HCT116 (cell line): Measurements from ENCODE around the gene PINK1. TPM values are rescaled to one million over a fixed set of nuclear protein-coding genes. Genes with fewer than 3 reads are reported as not detected.
A peak's percentile ranks its signal among the peaks of the same experiment; 100 is the strongest.

ENCODE experiments used
- ATAC-seq: fragments of 200-7000 bp; cut with Tn5 transposase; 2 replicates; pipeline ENCODE4 v1.9.1; 2020; ENCODE audit warnings: mild to moderate bottlenecking, moderate library complexity
- BruUV-seq: library from RNA; stranded (reverse); fragments of 400-500 nt; replicated peaks from 2 replicates; lab custom pipeline; 2021; lab: Mats Ljungman, UMichigan
- CTCF ChIA-PET: fragments of 300-600 bp; sonication (Branson Sonifier 250); formaldehyde crosslinking; loops from one replicate; lab custom pipeline; 2021; ENCODE audit warnings: antibody characterized with exemption; lab: Charles Lee
- POLR2A ChIA-PET: fragments of 300-600, 350-600 bp; sonication (Branson Sonifier 250); formaldehyde crosslinking; loops from one replicate; lab custom pipeline; 2021; ENCODE audit warnings: antibody characterized with exemption; lab: Charles Lee
- RAD21 ChIA-PET, 2 experiments: fragments of 300-600 bp; sonication (Branson Sonifier 250); formaldehyde crosslinking; loops; one replicate each; lab custom pipeline; 2023; ENCODE audit warnings: low total read pairs in 2 of 2; ENCODE audit not compliant: uncharacterized antibody in 2 of 2, unreplicated experiment in 2 of 2, low non-redundant PET in 1 of 2; lab: Charles Lee
- DNase-seq: peaks from one replicate; pipeline ENCODE4 v3.0.0-alpha.2; 2010; ENCODE audit warnings: low read depth, low spot score
- H2AFZ ChIP-seq: fragments of 200-600 bp; shearing (Covaris generic), sonication (generic); 2 replicates; pipeline ENCODE4 v1.6.1; 2017; ENCODE audit warnings: low read depth, mixed run types, mixed read lengths, antibody characterized with exemption, low read length; ENCODE audit not compliant: poor library complexity, severe bottlenecking
- H3K27ac ChIP-seq: 2 replicates; pipeline ENCODE4 v1.5.1; 2012; ENCODE audit warnings: low read depth, low read length
- H3K27me3 ChIP-seq: fragments of 200-600 bp; sonication (generic); 2 replicates; pipeline ENCODE4 v1.6.1; 2016; ENCODE audit warnings: mixed run types, low read length, mixed read lengths; ENCODE audit not compliant: insufficient read depth
- H3K36me3 ChIP-seq, 2 experiments: fragments of 200-500 bp in 1 of 2; fragments of 200-600 bp in 1 of 2; sonication (Bioruptor generic) in 1 of 2; sonication (generic) in 1 of 2; 2 replicates each; pipeline versions ENCODE4 v1.5.1 to v1.6.1; 2014 to 2016; ENCODE audit warnings: low read length in 2 of 2, inconsistent platforms in 1 of 2, mixed read lengths in 1 of 2, mixed run types in 1 of 2; ENCODE audit not compliant: insufficient read depth in 2 of 2, control insufficient read depth in 1 of 2
- H3K4me1 ChIP-seq, 2 experiments: fragments of 200-600 bp in 1 of 2; sonication (generic) in 1 of 2; 2 replicates each; pipeline versions ENCODE4 v1.5.1 to v1.6.1; 2012 to 2017; ENCODE audit warnings: low read length in 2 of 2, inconsistent platforms in 1 of 2, mild to moderate bottlenecking in 1 of 2, mixed read lengths in 1 of 2, mixed run types in 1 of 2, moderate library complexity in 1 of 2; ENCODE audit not compliant: insufficient read depth in 2 of 2, control insufficient read depth in 1 of 2
- H3K4me2 ChIP-seq: fragments of 200-600 bp; sonication (generic); 2 replicates; pipeline ENCODE4 v1.6.1; 2017; ENCODE audit warnings: mixed run types, low read length, mixed read lengths
- H3K4me3 ChIP-seq, 2 experiments: fragments of 200-600 bp in 1 of 2; sonication (generic) in 1 of 2; replicated peaks in 1 of 2; 2 replicates each; pipeline ENCODE4 v1.5.1; 2011 to 2016; ENCODE audit warnings: low read length in 2 of 2, control low read depth in 1 of 2, low read depth in 1 of 2, mild to moderate bottlenecking in 1 of 2, mixed read lengths in 1 of 2, mixed run types in 1 of 2
- H3K79me2 ChIP-seq: fragments of 200-600 bp; sonication (generic); 2 replicates; pipeline ENCODE4 v1.6.1; 2017; ENCODE audit warnings: mild to moderate bottlenecking, mixed run types, low read length, moderate library complexity, mixed read lengths; ENCODE audit not compliant: insufficient read depth
- H3K9ac ChIP-seq: fragments of 200-600 bp; sonication (generic); 2 replicates; pipeline ENCODE4 v1.6.1; 2016; ENCODE audit warnings: low read length, mixed read lengths
- H3K9me2 ChIP-seq: fragments of 200-600 bp; sonication (generic), shearing (Covaris generic); 2 replicates; pipeline ENCODE4 v1.6.1; 2017; ENCODE audit warnings: mixed run types, mild to moderate bottlenecking, moderate library complexity; ENCODE audit not compliant: insufficient read depth
- H3K9me3 ChIP-seq, 2 experiments: fragments of 200-500 bp in 1 of 2; fragments of 200-600 bp in 1 of 2; sonication (Bioruptor generic) in 1 of 2; sonication (generic) in 1 of 2; 2 replicates each; pipeline ENCODE4 v1.6.1; 2014 to 2017; ENCODE audit warnings: low read length in 2 of 2, mixed read lengths in 2 of 2, inconsistent platforms in 1 of 2, low read depth in 1 of 2, mild to moderate bottlenecking in 1 of 2, mixed run types in 1 of 2, moderate library complexity in 1 of 2; ENCODE audit not compliant: control insufficient read depth in 1 of 2, insufficient read depth in 1 of 2
- H4K20me1 ChIP-seq: fragments of 200-600 bp; sonication (generic), shearing (Covaris generic); 2 replicates; pipeline ENCODE4 v1.6.1; 2017; ENCODE audit warnings: mixed run types, mild to moderate bottlenecking, moderate library complexity; ENCODE audit not compliant: insufficient read depth
- CBX3 ChIP-seq: IDR thresholded peaks from 2 replicates; pipeline ENCODE4 v1.6.1; 2012; ENCODE audit warnings: low read depth
- CEBPB ChIP-seq: IDR thresholded peaks from 2 replicates; pipeline ENCODE4 v1.6.1; 2012; ENCODE audit warnings: low read depth
- EGR1 ChIP-seq: IDR thresholded peaks from 2 replicates; pipeline ENCODE4 v1.6.1; 2012; ENCODE audit warnings: low read depth
- ELF1 ChIP-seq: IDR thresholded peaks from 2 replicates; pipeline ENCODE4 v1.6.1; 2012; ENCODE audit warnings: low read depth, borderline replicate concordance
- EZH2 ChIP-seq: fragments of 200-600 bp; sonication (generic); IDR thresholded peaks from 2 replicates; pipeline ENCODE4 v1.6.1; 2017; ENCODE audit warnings: antibody characterized with exemption, mixed run types
- JUND ChIP-seq: IDR thresholded peaks from 2 replicates; pipeline ENCODE4 v1.6.1; 2012
- POLR2A ChIP-seq: IDR thresholded peaks from 2 replicates; pipeline ENCODE4 v1.7.0; 2011; ENCODE audit warnings: borderline replicate concordance; ENCODE audit not compliant: insufficient read depth, insufficient read length; ENCODE audit errors: extremely low read depth
- POLR2AphosphoS5 ChIP-seq: IDR thresholded peaks from 2 replicates; pipeline ENCODE4 v1.6.1; 2011; ENCODE audit warnings: mild to moderate bottlenecking, low read depth, low read length, moderate library complexity
- RAD21 ChIP-seq: IDR thresholded peaks from 2 replicates; pipeline ENCODE4 v1.6.1; 2012; ENCODE audit warnings: low read depth, mild to moderate bottlenecking
- REST ChIP-seq: IDR thresholded peaks from 2 replicates; pipeline ENCODE4 v1.6.1; 2012; ENCODE audit warnings: low read depth
- SIN3A ChIP-seq: IDR thresholded peaks from 2 replicates; pipeline ENCODE4 v1.6.1; 2012; ENCODE audit warnings: low read depth
- SP1 ChIP-seq: IDR thresholded peaks from 2 replicates; pipeline ENCODE4 v1.6.1; 2012; ENCODE audit warnings: low read depth
- SRF ChIP-seq: IDR thresholded peaks from 2 replicates; pipeline ENCODE4 v1.6.1; 2012; ENCODE audit warnings: low read depth
- TCF7L2 ChIP-seq: IDR thresholded peaks from 2 replicates; pipeline ENCODE4 v1.7.0; 2011; ENCODE audit warnings: borderline replicate concordance, inconsistent platforms; ENCODE audit not compliant: insufficient read depth, insufficient read length; ENCODE audit errors: extremely low read depth
- YY1 ChIP-seq: IDR thresholded peaks from 2 replicates; pipeline ENCODE4 v1.6.1; 2011; ENCODE audit warnings: low read length, low read depth, moderate library complexity, mild to moderate bottlenecking; ENCODE audit not compliant: insufficient replicate concordance; ENCODE audit errors: extremely low read depth
- ZFX ChIP-seq: fragments of 450-650 bp; IDR thresholded peaks from 2 replicates; pipeline ENCODE4 v1.6.1; 2017
- ZNF274 ChIP-seq: fragments of 200-500 bp; sonication (Bioruptor generic); IDR thresholded peaks from 2 replicates; pipeline ENCODE4 v1.6.1; 2014; ENCODE audit warnings: mild to moderate bottlenecking, low read depth, low read length, inconsistent platforms
- intact Hi-C: fragments of 100-400 bp; cut with micrococcal nuclease; formaldehyde crosslinking; loops from 2 replicates; pipeline ENCODE4 v1.10.0; 2022
- total RNA-seq: library from RNA; stranded (reverse); gene quantifications from one replicate; pipeline ENCODE4 v1.2.1, GENCODE V29; 2021; ENCODE audit not compliant: unreplicated experiment
- TF ChIP-seq, protein P1 (sequence below), 3 experiments: fragments of 200-600 bp in 1 of 3; sonication (generic) in 1 of 3; IDR thresholded peaks in 2 of 3; conservative IDR thresholded peaks in 1 of 3; 2 replicates each; pipeline ENCODE4 v1.5.1; 2012 to 2017; ENCODE audit warnings: low read depth in 2 of 3, low read length in 2 of 3, antibody characterized with exemption in 1 of 3, borderline replicate concordance in 1 of 3, control low read depth in 1 of 3, mild to moderate bottlenecking in 1 of 3, mixed read lengths in 1 of 3, mixed run types in 1 of 3, moderate library complexity in 1 of 3; ENCODE audit not compliant: insufficient read depth in 1 of 3
- TF ChIP-seq, protein P2 (sequence below): IDR thresholded peaks from 2 replicates; pipeline ENCODE4 v1.6.1; 2012
- TF ChIP-seq, protein P3 (sequence below): IDR thresholded peaks from 2 replicates; pipeline ENCODE4 v1.6.1; 2012

Gene PINK1
- total RNA-seq, 1 experiment from 2014 or later = 29.4 TPM

DNA sequence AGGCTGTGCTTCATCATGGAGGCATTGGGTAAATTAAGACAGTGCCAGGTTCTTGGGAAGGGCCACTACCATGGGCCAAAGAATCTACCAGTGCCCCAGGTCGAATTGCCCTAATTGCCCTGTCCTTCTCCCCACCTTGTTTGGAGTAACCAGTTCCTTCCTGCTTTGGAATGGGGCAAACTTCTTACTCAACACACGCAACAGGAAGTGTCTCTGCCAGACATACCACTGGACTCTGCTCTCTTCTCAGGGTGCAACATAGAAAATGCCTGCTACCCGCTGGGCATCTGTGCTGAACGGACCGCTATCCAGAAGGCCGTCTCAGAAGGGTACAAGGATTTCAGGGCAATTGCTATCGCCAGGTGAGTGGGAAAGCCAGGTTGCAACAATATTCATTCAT lies 28.6 kb upstream of the PINK1 start:
- DNase-seq (no peak), ATAC-seq (peak; percentile 7; the same call in 1 of the 2 replicates)
- no peak for TF ChIP-seq SRF
- TF ChIP-seq, protein P1, sequence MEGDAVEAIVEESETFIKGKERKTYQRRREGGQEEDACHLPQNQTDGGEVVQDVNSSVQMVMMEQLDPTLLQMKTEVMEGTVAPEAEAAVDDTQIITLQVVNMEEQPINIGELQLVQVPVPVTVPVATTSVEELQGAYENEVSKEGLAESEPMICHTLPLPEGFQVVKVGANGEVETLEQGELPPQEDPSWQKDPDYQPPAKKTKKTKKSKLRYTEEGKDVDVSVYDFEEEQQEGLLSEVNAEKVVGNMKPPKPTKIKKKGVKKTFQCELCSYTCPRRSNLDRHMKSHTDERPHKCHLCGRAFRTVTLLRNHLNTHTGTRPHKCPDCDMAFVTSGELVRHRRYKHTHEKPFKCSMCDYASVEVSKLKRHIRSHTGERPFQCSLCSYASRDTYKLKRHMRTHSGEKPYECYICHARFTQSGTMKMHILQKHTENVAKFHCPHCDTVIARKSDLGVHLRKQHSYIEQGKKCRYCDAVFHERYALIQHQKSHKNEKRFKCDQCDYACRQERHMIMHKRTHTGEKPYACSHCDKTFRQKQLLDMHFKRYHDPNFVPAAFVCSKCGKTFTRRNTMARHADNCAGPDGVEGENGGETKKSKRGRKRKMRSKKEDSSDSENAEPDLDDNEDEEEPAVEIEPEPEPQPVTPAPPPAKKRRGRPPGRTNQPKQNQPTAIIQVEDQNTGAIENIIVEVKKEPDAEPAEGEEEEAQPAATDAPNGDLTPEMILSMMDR (IDR thresholded peaks at IDR 0.05 in 2 of 3, conservative IDR thresholded peaks at IDR 0.05 in 1 of 3; ENCODE audit: borderline replicate concordance in 1 of 3, insufficient read depth in 1 of 3, low read depth in 2 of 3, low read length in 2 of 3) = no peak
- no peak for TF ChIP-seq POLR2A
- no peak for TF ChIP-seq TCF7L2
- no peak for TF ChIP-seq RAD21
- no peak for TF ChIP-seq EGR1
- TF ChIP-seq ELF1 = no peak
- no peak for TF ChIP-seq SP1
- TF ChIP-seq REST = no peak
- no peak for TF ChIP-seq JUND
- no peak for TF ChIP-seq EZH2
- TF ChIP-seq POLR2AphosphoS5 = no peak
- TF ChIP-seq CEBPB = no peak
- TF ChIP-seq, protein P2, sequence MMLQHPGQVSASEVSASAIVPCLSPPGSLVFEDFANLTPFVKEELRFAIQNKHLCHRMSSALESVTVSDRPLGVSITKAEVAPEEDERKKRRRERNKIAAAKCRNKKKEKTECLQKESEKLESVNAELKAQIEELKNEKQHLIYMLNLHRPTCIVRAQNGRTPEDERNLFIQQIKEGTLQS = no peak
- TF ChIP-seq SIN3A = no peak
- no peak for TF ChIP-seq ZFX
- no peak for TF ChIP-seq CBX3
- TF ChIP-seq ZNF274 = no peak
- TF ChIP-seq YY1 = no peak
- TF ChIP-seq, protein P3, sequence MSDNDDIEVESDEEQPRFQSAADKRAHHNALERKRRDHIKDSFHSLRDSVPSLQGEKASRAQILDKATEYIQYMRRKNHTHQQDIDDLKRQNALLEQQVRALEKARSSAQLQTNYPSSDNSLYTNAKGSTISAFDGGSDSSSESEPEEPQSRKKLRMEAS = no peak
- Histone ChIP-seq H2AFZ (no peak overlapping the region), H3K9me3 (no peaks in the 10 kb centered on the region; a peak in 1 of 4 replicates), H3K9ac (0 out of 2 replicates have a peak overlapping the region, but pooled peaks have one; percentile 18), H3K4me2 (peak overlapping the region; percentile 54), H3K4me3 (no peak overlapping the region), H3K36me3 (no peaks in the 10 kb centered on the region), H3K79me2 (no peaks in the 10 kb centered on the region), H3K9me2 (no peaks in the 10 kb centered on the region), H3K27ac (no peak overlapping the region; the same call in 1 of the 2 replicates), H3K27me3 (no peaks in the 10 kb centered on the region), H3K4me1 (peaks cover 17 to 54% of the 10 kb centered on the region in 2 experiments), H4K20me1 (no peaks in the 10 kb centered on the region)
- ChIA-PET RAD21 (no interaction called here), CTCF (no interaction called here), POLR2A (no interaction called here)
- BruUV-seq = no TSS peak
- intact Hi-C loops = no loop called here
